NCI-H2081 (cell line): ENCODE measurements around the gene ANKRD22.
"Not testable (repeated sequence)": the region's sequence is repeated elsewhere in the genome, so short reads cannot be mapped to it uniquely, and the experiment has no call there.

Experiments used
- DNase-seq, 2 experiments: peaks; one replicate each; lab custom pipeline; 2025; lab: John Stamatoyannopoulos, UW

The ANKRD22 gene

DNA sequence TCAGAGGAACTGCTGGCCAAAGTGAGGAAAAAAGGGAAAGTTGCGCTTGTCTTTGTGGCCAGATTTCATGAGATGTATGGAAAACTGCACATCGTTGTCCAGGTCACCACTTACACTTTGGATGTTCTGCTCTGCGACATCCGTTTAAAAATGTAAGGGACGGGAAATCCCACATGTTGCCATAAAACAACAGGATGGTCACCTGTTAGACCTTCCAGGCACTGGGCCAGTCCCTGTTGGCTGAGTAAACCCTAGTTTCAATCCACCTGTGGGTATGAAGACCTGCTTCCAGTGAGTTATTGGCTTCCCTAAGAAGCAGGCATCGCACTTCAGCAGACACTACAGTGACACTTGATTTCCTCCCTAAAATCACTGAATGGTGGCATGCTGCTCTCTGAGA, 25.7 kb upstream of the ANKRD22 start:
- no peak for DNase-seq

- DNase-seq, result no peak
Measured at GRCh38 chr10:88875081-88875480, 23.4 kb upstream of the ANKRD22 start.

GRCh38 chr10:88874281-88874680, 22.6 kb upstream of the ANKRD22 start:
- no peak for DNase-seq

GRCh38 chr10:88873757-88874156, 22.1 kb upstream of the ANKRD22 start:
- no peak for DNase-seq

GRCh38 chr10:88870089-88870488, 18.4 kb upstream of the ANKRD22 start:
- DNase-seq, result no peak

- DNase-seq, result no peak
Measured at GRCh38 chr10:88866454-88866853, 14.8 kb upstream of the ANKRD22 start.

GRCh38 chr10:88865281-88865876, 13.7 kb upstream of the ANKRD22 start:
- DNase-seq, result no peak

- no peak for DNase-seq
Measured at GRCh38 chr10:88861036-88861435, 9.4 kb upstream of the ANKRD22 start.

DNA sequence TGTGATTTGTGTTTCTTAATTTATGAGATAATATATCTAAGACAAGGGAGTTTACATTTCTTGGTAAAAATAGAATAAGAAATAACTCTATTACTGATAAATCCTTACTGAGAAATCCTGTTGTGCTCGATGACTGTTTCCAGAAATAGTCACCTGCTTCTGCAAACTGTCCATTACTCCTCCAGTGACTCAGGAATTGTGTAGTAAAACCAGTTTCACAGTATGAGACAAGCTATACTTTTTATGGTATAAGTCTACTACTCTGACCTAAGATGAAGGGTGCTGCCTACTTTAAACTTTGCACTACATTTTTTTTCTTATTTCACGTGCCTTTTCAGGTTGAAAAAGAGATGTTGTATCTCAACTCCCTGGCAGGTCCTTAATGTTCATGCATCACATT, 6.8 kb upstream of the ANKRD22 start:
- no peak for DNase-seq

DNA sequence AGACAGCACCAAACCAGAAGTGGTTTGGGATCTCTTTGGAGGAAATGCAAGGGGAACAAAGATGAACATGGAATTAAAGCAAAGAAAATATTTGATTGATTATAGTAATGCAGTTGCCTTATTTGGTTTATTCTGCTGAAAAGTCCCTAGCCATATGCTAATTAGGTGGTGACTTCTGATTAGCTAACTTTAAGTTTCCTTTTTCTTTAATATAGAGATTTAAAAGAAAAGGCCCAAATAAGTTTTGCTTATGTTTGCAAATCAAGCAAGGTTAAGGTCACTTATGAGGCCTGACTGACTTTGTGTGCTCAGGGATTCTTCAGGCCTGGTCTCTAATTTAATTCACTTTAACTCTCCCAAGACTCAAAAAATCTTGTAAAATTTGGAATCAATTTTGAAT, 6.2 kb upstream of the ANKRD22 start:
- no peak for DNase-seq

GRCh38 chr10:88854684-88855083, 3.0 kb upstream of the ANKRD22 start:
- DNase-seq, result no peak

GRCh38 chr10:88853155-88853881, 1.7 kb upstream of the ANKRD22 start:
- DNase-seq, result no peak

DNA sequence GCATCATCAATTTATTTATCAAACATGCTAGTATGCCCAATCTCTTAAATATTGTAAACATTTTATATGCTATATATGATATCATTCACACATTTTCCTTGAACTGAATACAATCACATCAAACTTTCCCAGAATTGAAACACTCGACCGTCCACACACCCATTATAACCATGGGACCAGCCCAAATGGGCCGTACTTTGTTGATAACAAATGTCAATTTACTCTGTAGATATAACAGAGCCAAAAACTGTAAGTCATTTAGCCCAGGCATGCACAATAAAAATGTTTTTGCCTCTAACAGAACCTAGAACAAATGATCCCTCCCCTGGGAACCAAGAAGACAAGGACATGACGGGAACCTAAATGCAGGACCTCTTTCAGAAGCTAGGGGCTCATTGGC, 683 bp upstream of the ANKRD22 start:
- DNase-seq, result no peak

GRCh38 chr10:88850712-88851111, 932 bp downstream of the ANKRD22 start:
- no peak for DNase-seq

DNA sequence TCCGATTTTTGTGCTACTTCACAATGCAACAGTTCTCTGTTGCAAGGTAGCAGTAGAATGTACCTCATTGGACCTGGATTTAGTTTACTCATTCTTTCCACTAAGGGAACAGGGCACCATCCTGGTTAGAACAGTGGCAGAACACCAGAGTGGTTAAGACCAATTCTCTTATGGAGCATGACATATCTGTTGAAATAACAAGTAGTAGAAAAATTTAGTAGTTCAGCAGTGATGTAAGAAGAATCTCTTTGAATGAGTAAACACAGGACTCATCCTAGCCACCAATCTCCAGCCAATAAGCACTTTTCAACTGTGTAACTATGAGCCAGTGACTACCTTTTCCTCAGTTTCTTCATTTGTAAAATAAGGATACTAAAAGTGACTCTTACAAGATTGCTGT, 2.4 kb downstream of the ANKRD22 start:
- DNase-seq, result no peak

- DNase-seq, result no peak
Measured at GRCh38 chr10:88848499-88848898, 3.1 kb downstream of the ANKRD22 start.

GRCh38 chr10:88843171-88843570, 8.5 kb downstream of the ANKRD22 start:
- DNase-seq, result no peak

DNA sequence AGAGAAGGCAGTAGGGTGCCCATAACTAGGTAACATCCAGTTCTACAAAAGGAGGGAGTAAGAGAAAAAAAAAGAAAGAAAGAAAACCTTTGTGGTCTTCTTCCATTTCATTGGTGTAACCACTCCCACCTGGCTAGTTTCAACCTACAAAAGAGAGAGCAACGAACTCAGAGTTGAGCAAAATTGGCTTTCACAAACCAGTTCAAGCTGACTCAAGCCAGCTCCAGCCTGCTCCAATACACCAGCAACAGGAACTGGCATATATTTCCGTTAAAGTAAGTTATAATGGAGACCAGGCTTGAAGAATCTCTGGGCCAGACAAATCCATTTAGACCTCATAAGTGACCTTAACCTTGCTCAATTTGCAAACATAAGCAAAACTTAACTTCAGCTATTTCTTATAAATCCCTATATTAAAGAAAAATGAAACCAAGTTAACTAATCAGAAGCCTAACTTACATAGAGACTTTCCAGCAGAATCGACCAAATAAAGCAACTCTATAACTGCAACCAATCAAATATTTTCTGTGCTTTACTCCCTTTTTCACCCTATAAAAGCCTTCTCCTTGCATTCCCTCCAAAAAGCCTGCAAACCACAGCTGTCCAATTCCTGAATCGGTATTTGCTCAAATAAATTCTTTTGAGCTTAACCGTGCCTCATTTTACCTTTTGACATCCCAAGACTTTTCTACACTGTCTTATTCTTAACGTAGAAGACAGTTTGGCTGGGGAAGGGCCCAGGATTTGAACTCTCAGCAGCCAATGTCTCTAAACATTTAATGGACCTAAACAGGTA, 10.1 kb downstream of the ANKRD22 start:
- no peak for DNase-seq

DNA sequence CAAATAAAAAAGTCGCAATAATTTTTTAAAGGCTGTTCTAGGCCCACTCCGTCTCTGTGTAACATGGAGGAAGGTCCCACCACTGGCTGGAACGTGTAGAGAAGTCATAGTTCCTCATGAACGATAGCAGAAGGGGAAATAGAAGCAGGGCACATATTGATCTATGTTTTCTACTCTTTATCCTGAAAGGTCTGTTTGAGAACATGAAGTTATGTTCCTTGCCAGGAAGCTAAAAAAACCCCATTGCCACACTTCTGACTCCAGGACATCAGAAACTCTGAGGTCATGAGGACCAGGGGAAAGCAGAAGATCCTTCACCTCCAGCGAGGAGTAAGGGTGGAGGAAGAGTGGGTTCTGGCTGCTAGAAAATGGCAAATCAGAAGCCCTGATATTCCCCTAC, 10.8 kb downstream of the ANKRD22 start:
- no peak for DNase-seq

GRCh38 chr10:88840104-88840503, 11.5 kb downstream of the ANKRD22 start:
- DNase-seq, result no peak

DNA sequence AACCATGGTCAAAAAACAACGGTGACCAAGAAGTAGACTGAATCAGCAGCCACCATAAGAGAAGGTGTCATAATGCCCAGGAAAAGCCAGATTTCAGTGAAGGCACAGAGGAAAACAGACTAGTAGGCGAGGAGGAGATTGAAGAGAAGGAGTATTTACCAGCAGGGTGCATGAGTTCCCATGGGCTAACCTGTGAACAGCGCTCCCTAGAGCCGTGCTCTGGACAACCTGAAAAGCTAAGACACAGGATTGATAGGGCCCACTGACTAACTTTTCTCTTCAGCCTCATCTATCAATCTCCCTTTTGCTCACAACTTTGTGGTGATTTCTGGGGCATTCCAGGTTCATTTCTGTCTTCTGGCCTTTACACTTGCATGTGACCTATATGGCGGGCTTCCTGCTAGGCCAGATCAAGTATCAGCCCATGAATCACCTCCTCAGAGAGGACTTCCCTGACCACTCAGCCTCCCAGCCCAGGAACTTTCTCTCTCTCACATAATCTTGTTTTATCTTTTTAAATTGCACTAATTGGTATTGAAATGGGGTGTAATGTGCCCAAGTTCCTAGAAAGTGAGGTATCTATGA, 12.8 kb downstream of the ANKRD22 start:
- DNase-seq, result no peak

DNA sequence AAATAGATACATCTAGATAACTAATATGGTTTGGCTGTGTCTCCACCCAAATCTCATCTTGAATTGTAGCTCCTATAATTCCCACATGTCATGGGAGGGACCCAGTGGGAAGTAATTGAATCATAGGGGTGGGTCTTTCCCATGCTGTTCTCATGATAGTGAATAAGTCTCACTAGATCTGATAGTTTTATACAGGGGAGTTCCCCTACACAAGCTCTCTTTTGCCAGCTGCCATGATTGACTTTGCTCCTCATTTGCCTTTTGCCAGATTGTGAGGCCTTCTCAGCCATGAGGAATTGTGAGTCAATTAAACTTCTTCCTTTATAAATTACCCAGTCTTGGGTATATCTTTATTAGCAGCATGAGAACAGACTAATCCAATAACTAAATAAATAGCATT, 14.0 kb downstream of the ANKRD22 start:
- DNase-seq, result not testable (repeated sequence)

DNA sequence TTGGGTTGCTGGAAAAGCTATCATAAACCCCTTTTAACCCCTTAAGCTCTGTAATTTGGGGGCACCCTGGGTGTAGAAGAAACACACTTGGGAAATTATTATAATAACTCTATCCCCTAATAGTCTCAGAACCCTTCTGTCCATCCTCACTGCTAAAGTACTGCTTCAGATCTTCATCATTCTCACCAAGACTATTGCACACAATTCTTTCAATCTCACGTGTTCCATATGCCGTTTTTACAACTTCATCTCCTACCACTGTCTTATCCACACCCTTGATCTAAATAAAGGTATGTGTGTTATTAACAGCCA, 15.8 kb downstream of the ANKRD22 start:
- DNase-seq, result no peak
